ENCODE measurements around the gene MAG.

Gene MAG

DNA sequence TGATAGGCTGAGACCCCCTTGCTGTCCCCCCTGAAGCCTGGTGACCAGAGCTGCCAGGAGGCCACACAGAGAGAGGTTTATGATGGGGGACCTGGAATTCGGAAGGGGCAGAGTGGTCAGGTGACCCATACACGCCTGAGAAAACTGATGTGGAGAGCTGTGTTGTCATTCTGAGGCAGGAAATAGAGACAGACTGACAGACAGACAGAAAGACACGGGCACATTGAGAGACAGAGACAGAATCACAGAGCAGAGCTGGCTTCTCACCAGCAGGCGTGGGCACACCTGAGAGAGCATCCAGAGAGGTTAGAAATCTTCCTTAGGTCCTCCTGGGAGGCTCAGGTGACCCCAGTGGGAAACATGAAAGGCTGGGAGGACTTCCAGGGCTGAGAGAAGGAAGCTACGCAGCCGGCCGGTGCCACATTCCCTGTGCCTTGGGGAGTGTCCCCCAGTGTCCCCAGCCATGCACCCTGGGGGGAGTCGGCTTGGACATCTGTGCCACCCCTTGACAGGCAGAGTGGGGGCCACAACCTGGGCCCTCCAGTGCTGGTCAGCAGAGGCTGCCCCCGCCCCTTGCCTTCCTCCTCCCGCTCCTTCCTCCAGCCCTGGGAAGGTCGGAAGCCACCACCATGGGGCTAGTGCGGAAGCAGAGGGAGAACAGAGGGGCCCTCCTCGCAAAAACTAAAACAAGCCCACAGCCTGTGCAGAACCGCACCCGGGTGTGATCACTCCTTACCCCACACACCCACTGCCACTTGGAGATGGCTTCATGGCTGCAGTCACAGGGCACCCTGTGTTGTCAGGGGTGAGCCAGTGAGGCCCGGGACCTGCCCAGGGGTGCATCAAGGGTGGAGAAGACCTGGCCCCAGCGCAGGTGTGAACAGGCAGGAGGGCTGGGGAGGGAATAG lies 57.9 kb downstream of the MAG start:
- H3K4me3 ChIP-seq (replicated peaks; ENCODE audit: insufficient read depth, low read length) = no peak overlapping the region
- peaks cover 5% of the 10 kb centered on the region for H3K27me3 ChIP-seq (ENCODE audit: insufficient read depth, poor library complexity, severe bottlenecking)
- H3K27ac ChIP-seq (replicated peaks) = no peak overlapping the region
- TF ChIP-seq CTCF (IDR thresholded peaks at IDR 0.05; ENCODE audit: insufficient read depth, low read length) (no peak), SPI1 (IDR thresholded peaks at IDR 0.05; ENCODE audit: borderline replicate concordance, low read depth) (no peak), GABPA (IDR thresholded peaks at IDR 0.05; ENCODE audit: low read depth) (no peak)
- TF ChIP-seq, protein P1, sequence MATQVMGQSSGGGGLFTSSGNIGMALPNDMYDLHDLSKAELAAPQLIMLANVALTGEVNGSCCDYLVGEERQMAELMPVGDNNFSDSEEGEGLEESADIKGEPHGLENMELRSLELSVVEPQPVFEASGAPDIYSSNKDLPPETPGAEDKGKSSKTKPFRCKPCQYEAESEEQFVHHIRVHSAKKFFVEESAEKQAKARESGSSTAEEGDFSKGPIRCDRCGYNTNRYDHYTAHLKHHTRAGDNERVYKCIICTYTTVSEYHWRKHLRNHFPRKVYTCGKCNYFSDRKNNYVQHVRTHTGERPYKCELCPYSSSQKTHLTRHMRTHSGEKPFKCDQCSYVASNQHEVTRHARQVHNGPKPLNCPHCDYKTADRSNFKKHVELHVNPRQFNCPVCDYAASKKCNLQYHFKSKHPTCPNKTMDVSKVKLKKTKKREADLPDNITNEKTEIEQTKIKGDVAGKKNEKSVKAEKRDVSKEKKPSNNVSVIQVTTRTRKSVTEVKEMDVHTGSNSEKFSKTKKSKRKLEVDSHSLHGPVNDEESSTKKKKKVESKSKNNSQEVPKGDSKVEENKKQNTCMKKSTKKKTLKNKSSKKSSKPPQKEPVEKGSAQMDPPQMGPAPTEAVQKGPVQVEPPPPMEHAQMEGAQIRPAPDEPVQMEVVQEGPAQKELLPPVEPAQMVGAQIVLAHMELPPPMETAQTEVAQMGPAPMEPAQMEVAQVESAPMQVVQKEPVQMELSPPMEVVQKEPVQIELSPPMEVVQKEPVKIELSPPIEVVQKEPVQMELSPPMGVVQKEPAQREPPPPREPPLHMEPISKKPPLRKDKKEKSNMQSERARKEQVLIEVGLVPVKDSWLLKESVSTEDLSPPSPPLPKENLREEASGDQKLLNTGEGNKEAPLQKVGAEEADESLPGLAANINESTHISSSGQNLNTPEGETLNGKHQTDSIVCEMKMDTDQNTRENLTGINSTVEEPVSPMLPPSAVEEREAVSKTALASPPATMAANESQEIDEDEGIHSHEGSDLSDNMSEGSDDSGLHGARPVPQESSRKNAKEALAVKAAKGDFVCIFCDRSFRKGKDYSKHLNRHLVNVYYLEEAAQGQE (IDR thresholded peaks at IDR 0.05; ENCODE audit: insufficient replicate concordance, low read depth) = no peak
- DNase-seq (ENCODE audit: low read depth in 1 of 2, low spot score in 1 of 2) = no peak

- TF ChIP-seq CTCF (IDR thresholded peaks at IDR 0.05; ENCODE audit: insufficient read depth, low read length) = no peak
- TF ChIP-seq, protein P1 (IDR thresholded peaks at IDR 0.05; ENCODE audit: insufficient replicate concordance, low read depth) = no peak
- TF ChIP-seq GABPA (IDR thresholded peaks at IDR 0.05; ENCODE audit: low read depth) = no peak
- TF ChIP-seq POLR2AphosphoS5 (IDR thresholded peaks at IDR 0.05; ENCODE audit: low read depth) = no peak
- no peak for TF ChIP-seq SPI1 (IDR thresholded peaks at IDR 0.05; ENCODE audit: borderline replicate concordance, low read depth)
- no peak for DNase-seq (ENCODE audit: low read depth in 1 of 2, low spot score in 1 of 2)
- H3K27me3 ChIP-seq (ENCODE audit: insufficient read depth, poor library complexity, severe bottlenecking) = peaks cover 5% of the 10 kb centered on the region
Observed at GRCh38 chr19:35350591-35350990, 58.6 kb downstream of the MAG start.

DNA sequence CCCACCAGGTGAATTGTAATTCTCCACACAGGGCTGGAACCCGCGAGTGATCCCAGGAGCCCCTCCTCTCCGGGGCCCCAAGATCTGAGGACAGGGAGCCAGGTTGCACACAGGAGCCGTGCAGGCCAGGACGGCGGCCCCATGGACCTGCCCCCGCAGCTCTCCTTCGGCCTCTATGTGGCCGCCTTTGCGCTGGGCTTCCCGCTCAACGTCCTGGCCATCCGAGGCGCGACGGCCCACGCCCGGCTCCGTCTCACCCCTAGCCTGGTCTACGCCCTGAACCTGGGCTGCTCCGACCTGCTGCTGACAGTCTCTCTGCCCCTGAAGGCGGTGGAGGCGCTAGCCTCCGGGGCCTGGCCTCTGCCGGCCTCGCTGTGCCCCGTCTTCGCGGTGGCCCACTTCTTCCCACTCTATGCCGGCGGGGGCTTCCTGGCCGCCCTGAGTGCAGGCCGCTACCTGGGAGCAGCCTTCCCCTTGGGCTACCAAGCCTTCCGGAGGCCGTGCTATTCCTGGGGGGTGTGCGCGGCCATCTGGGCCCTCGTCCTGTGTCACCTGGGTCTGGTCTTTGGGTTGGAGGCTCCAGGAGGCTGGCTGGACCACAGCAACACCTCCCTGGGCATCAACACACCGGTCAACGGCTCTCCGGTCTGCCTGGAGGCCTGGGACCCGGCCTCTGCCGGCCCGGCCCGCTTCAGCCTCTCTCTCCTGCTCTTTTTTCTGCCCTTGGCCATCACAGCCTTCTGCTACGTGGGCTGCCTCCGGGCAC lies 59.6 kb downstream of the MAG start:
- TF ChIP-seq SPI1 (IDR thresholded peaks at IDR 0.05; ENCODE audit: borderline replicate concordance, low read depth) (no peak), GABPA (IDR thresholded peaks at IDR 0.05; ENCODE audit: low read depth) (no peak), POLR2AphosphoS5 (IDR thresholded peaks at IDR 0.05; ENCODE audit: low read depth) (no peak), CTCF (IDR thresholded peaks at IDR 0.05; ENCODE audit: insufficient read depth, low read length) (no peak)
- TF ChIP-seq, protein P1 (IDR thresholded peaks at IDR 0.05; ENCODE audit: insufficient replicate concordance, low read depth) = no peak

More at GRCh38 chr19:35350591-35350990, 58.6 kb downstream of the MAG start:
- no peak overlapping the region for H3K4me3 ChIP-seq (replicated peaks; ENCODE audit: insufficient read depth, low read length)
- H3K27ac ChIP-seq (replicated peaks) = no peak overlapping the region

More for the DNA sequence above, 59.6 kb downstream of the MAG start:
- DNase-seq (ENCODE audit: low read depth in 1 of 2, low spot score in 1 of 2) = no peak
- Histone ChIP-seq H3K27me3 (ENCODE audit: insufficient read depth, poor library complexity, severe bottlenecking) (no peaks in the 10 kb centered on the region), H3K4me3 (replicated peaks; ENCODE audit: insufficient read depth, low read length) (no peak overlapping the region), H3K27ac (replicated peaks) (no peak overlapping the region)

Data from HL-60 (cell line).